Measurements from ENCODE around the gene SCML1. TPM values are rescaled to one million over a fixed set of nuclear protein-coding genes. Genes with fewer than 3 reads are reported as not detected.

SCML1 gene
- total and polyA plus RNA-seq, 2 of the 8 experiments (the other 6 are each of a cell fraction or from before 2014, with no cell fraction given): 2.2 to 2.5 TPM

DNA sequence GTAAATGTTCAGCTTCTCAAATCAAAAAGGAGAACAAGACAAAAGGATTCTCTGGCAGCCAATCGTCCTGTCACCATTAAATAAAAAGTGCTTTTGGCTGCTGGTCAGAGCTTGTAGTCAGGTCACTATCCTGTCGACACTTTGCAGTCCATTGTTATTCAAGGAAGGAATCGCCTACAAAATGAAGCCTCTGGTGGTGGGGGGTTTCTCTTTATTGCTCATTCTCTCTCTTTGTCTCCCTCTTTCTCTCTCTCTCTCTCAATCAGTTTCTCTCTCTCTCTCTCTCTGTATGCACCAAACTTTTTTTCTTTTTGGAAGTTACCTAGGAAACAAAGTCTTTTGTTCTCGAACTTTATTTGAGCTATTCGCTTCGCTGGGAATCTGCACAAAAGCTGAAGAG is 17.6 kb upstream of the SCML1 start:
- H2BK12ac ChIP-seq (ENCODE audit: low read depth, low read length): no peak overlapping the region
- H3K36me3 ChIP-seq (ENCODE audit: control insufficient read depth in 2 of 4, insufficient read depth in 4 of 4, low read length in 3 of 4): no peaks in the 10 kb centered on the region
- H3K4me1 ChIP-seq (replicated peaks in 1 of 4; ENCODE audit: control insufficient read depth in 3 of 4, insufficient read depth in 4 of 4, low read length in 3 of 4): peaks cover 0 to 4% (median 2%) of the 10 kb centered on the region in 4 experiments; a peak in 2 of 7 replicates
- H2BK20ac ChIP-seq (ENCODE audit: low read length): no peak overlapping the region
- H3K18ac ChIP-seq (ENCODE audit: extremely low read depth, low read length): no peak overlapping the region
- no peaks in the 10 kb centered on the region for H3K9me3 ChIP-seq (ENCODE audit: insufficient read depth in 2 of 2, low read depth in 1 of 2, low read length in 1 of 2)
- H4K5ac ChIP-seq (ENCODE audit: insufficient read length, low read depth, low read length): no peak overlapping the region
- no peaks in the 10 kb centered on the region for H3K79me2 ChIP-seq (ENCODE audit: control insufficient read depth in 1 of 2, insufficient read depth in 2 of 2, low read length in 2 of 2)
- no peak for DNase-seq (ENCODE audit: low read depth in 1 of 2, low spot score in 2 of 2)
- no peak overlapping the region for H2BK15ac ChIP-seq (ENCODE audit: low read length)
- H3K27me3 ChIP-seq (replicated peaks in 1 of 4; ENCODE audit: control insufficient read depth in 3 of 4, extremely low read depth in 1 of 4, insufficient read depth in 3 of 4, low read length in 3 of 4): no peaks in the 10 kb centered on the region; a peak in 2 of 7 replicates
- FAIRE-seq: peak; percentile 95
- H2BK5ac ChIP-seq (ENCODE audit: low read depth, low read length): no peak overlapping the region
- no peaks in the 10 kb centered on the region for H3K79me1 ChIP-seq (ENCODE audit: low read depth, low read length)
- no peak overlapping the region for H2AK5ac ChIP-seq (ENCODE audit: low read depth, low read length)
- WGBS, 2 experiments (ENCODE audit: extremely low coverage in 1 of 2, insufficient coverage in 1 of 2, insufficient read length in 1 of 2, insufficient replicate concordance in 2 of 2, low coverage in 1 of 2, low lambda C conversion rate in 2 of 2, missing lambda C conversion rate in 1 of 2): 11% methylated on average over 6 of the region's 6 CpGs; no CpG with 5 or more reads in 1 of the 2 experiments
- H3K14ac ChIP-seq (ENCODE audit: insufficient read length): no peak overlapping the region
- no peak overlapping the region for H3K4ac ChIP-seq (replicated peaks; ENCODE audit: insufficient read length, low read depth, low read length)
- H4K91ac ChIP-seq (replicated peaks; ENCODE audit: insufficient read length, low read length): no peak overlapping the region
- H4K20me1 ChIP-seq (replicated peaks in 1 of 2; ENCODE audit: control insufficient read depth in 1 of 2, insufficient read depth in 2 of 2, low read length in 2 of 2): no peaks in the 10 kb centered on the region
- H3K27ac ChIP-seq (ENCODE audit: low read depth, low read length): no peak overlapping the region
- CTCF ChIA-PET (ENCODE audit: partially characterized antibody): interaction anchor here (0.6 to 0.7 kb wide), 3 partner anchors 123 to 559 kb away, joined by 3 to 4 read pairs (median 3); no protein-coding TSS in a partner anchor
- H4K8ac ChIP-seq (ENCODE audit: extremely low read depth, insufficient read depth, low read length): no peak overlapping the region
- H3K4me3 ChIP-seq (ENCODE audit: extremely low read depth in 1 of 4, insufficient read depth in 2 of 4, low read depth in 3 of 4, low read length in 4 of 4): peak overlapping the region in 1 of 4 experiments; percentile 42; a peak in 3 of 8 replicates
- POLR2A ChIA-PET (ENCODE audit: partially characterized antibody): no interaction called here
- TF ChIP-seq, protein P1, sequence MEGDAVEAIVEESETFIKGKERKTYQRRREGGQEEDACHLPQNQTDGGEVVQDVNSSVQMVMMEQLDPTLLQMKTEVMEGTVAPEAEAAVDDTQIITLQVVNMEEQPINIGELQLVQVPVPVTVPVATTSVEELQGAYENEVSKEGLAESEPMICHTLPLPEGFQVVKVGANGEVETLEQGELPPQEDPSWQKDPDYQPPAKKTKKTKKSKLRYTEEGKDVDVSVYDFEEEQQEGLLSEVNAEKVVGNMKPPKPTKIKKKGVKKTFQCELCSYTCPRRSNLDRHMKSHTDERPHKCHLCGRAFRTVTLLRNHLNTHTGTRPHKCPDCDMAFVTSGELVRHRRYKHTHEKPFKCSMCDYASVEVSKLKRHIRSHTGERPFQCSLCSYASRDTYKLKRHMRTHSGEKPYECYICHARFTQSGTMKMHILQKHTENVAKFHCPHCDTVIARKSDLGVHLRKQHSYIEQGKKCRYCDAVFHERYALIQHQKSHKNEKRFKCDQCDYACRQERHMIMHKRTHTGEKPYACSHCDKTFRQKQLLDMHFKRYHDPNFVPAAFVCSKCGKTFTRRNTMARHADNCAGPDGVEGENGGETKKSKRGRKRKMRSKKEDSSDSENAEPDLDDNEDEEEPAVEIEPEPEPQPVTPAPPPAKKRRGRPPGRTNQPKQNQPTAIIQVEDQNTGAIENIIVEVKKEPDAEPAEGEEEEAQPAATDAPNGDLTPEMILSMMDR (IDR thresholded peaks at IDR 0.05; ENCODE audit: control extremely low read depth in 1 of 3, insufficient read depth in 1 of 3, low read depth in 1 of 3, low read length in 3 of 3): no peak
- no peak for TF ChIP-seq RAD21 (IDR thresholded peaks at IDR 0.05 in 1 of 2, conservative IDR thresholded peaks at IDR 0.05 in 1 of 2; ENCODE audit: low read depth in 2 of 2, low read length in 2 of 2)
- TF ChIP-seq CBX8 (IDR thresholded peaks at IDR 0.05; ENCODE audit: borderline replicate concordance, low read depth, low read length): no peak
- no peak for TF ChIP-seq ZNF274 (IDR thresholded peaks at IDR 0.05; ENCODE audit: borderline replicate concordance, extremely low read depth, low read length)
- 0 out of 2 replicates have a peak, but pooled peaks have one; percentile 61 for TF ChIP-seq POU5F1 (IDR thresholded peaks at IDR 0.05; ENCODE audit: low read depth, low read length)
- TF ChIP-seq FOSL1 (IDR thresholded peaks at IDR 0.05; ENCODE audit: insufficient read depth, low read depth, low read length): no peak
- no peak for TF ChIP-seq EGR1 (IDR thresholded peaks at IDR 0.05; ENCODE audit: borderline replicate concordance, low read depth, low read length)
- H2BK120ac ChIP-seq (replicated peaks; ENCODE audit: low read depth, low read length): no peak overlapping the region
- H3K56ac ChIP-seq (replicated peaks; ENCODE audit: insufficient read length, low read depth, low read length): no peak overlapping the region
- H3K4me2 ChIP-seq (ENCODE audit: insufficient read depth in 1 of 2, low read depth in 2 of 2, low read length in 2 of 2): peak overlapping the region in 1 of 2 experiments; percentile 52; a peak in 2 of 4 replicates
- H3K23me2 ChIP-seq (ENCODE audit: low read depth, low read length): no peaks in the 10 kb centered on the region
- H2AFZ ChIP-seq (ENCODE audit: low read length): no peak overlapping the region
- H3K9ac ChIP-seq (replicated peaks in 1 of 4; ENCODE audit: extremely low read depth in 1 of 4, low read depth in 3 of 4, low read length in 3 of 4): no peak overlapping the region
- no peak overlapping the region for H3K23ac ChIP-seq (ENCODE audit: insufficient read length)
